ENCODE data around the gene CSF3. TPM values are rescaled to one million over a fixed set of nuclear protein-coding genes. Genes with fewer than 3 reads are reported as not detected.

CSF3 gene
- total RNA-seq, 1 donor from 2014 or later, result not detected

DNA sequence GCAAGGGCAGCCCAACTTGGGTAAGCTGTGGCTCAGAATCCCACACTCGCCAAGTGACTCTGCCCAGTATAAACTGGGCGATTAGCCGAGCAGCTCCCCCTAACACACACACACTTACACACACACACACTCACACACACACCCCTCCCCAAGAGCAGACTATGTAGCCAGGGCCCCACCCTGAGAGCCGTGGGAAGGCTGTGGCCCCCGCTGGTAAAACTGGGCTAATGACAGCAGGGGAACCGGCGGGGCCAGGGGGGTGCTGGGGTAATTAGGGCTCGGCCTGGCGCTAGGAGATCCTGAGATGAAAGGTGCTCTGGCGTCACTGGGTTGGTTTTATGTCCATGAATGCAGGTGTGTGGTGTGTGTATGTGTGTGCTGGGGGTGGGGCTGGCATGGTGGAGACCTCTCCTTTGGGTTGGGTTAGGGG lies 46.4 kb downstream of the CSF3 start:
- Histone ChIP-seq H3K9ac (ENCODE audit: low read length) (no peak overlapping the region), H2AFZ (ENCODE audit: low read depth, low read length) (no peak overlapping the region), H3K27ac (ENCODE audit: low read depth, low read length) (no peak overlapping the region), H3K4me1 (ENCODE audit: insufficient read depth, low read length) (peaks cover 26% of the 10 kb centered on the region), H3K27me3 (ENCODE audit: insufficient read depth, low read length) (peaks cover 7% of the 10 kb centered on the region), H3K79me2 (ENCODE audit: insufficient read depth, low read length) (peaks cover 13% of the 10 kb centered on the region), H3K4me3 (ENCODE audit: insufficient read depth, low read depth, low read length) (no peak overlapping the region), H4K20me1 (ENCODE audit: insufficient read depth, low read length) (peaks cover 20% of the 10 kb centered on the region), H3K4me2 (ENCODE audit: low read length) (no peak overlapping the region), H3K9me3 (ENCODE audit: insufficient read depth, low read depth, low read length) (no peaks in the 10 kb centered on the region), H3K36me3 (ENCODE audit: insufficient read depth, low read length) (no peaks in the 10 kb centered on the region)
- no peak for TF ChIP-seq CTCF (IDR thresholded peaks at IDR 0.05; ENCODE audit: insufficient read depth, low read depth, low read length)
- TF ChIP-seq EZH2 (IDR thresholded peaks at IDR 0.05; ENCODE audit: insufficient read depth, low read length), result no peak
- Mint-ChIP-seq H3K27me3 (ENCODE audit: low read depth, unreplicated experiment) (peaks cover 24% of the 10 kb centered on the region), H3K4me3 (ENCODE audit: unreplicated experiment) (peak overlapping the region; percentile 85), H3K36me3 (ENCODE audit: low read depth, unreplicated experiment) (no peaks in the 10 kb centered on the region), H3K4me1 (ENCODE audit: low read depth, unreplicated experiment) (peaks cover 19% of the 10 kb centered on the region), H3K27ac (ENCODE audit: unreplicated experiment) (peak overlapping the region; percentile 13), H3K9me3 (ENCODE audit: unreplicated experiment) (no peaks in the 10 kb centered on the region)
- no peak for FAIRE-seq
- no peak for DNase-seq (ENCODE audit: low read depth)

- no peak for DNase-seq (ENCODE audit: low read depth)
- no peak within 1 kb of the TSS for H3K27ac ChIP-seq (ENCODE audit: low read depth, low read length)
- H3K4me1 Mint-ChIP-seq (ENCODE audit: low read depth, unreplicated experiment), result peaks cover 21% of the 10 kb centered on the region
Observed at GRCh38 chr17:40062329-40063186, 47.3 kb downstream of the CSF3 start, which contains the start of gene THRA. Gene THRA (plus strand): TSS chr17:40062965. CDS start chr17:40074489, 11,524 bp downstream.

More at GRCh38 chr17:40062329-40063186, 47.3 kb downstream of the CSF3 start, which contains the start of gene THRA:
- FAIRE-seq, result no peak
- H4K20me1 ChIP-seq (ENCODE audit: insufficient read depth, low read length), result peaks cover 20% of the 10 kb centered on the region
- Mint-ChIP-seq H3K27ac (ENCODE audit: unreplicated experiment) (peak within 1 kb of the TSS; percentile 13), H3K36me3 (ENCODE audit: low read depth, unreplicated experiment) (peaks cover 3% of the 10 kb centered on the region), H3K9me3 (ENCODE audit: unreplicated experiment) (no peaks in the 10 kb centered on the region), H3K27me3 (ENCODE audit: low read depth, unreplicated experiment) (peaks cover 22% of the 10 kb centered on the region), H3K4me3 (ENCODE audit: unreplicated experiment) (peak within 1 kb of the TSS; percentile 94)
- peak within 1 kb of the TSS; percentile 84 for H3K9ac ChIP-seq (ENCODE audit: low read length)
- H3K27me3 ChIP-seq (ENCODE audit: insufficient read depth, low read length), result peaks cover 7% of the 10 kb centered on the region
- H3K79me2 ChIP-seq (ENCODE audit: insufficient read depth, low read length), result peaks cover 22% of the 10 kb centered on the region
- H3K4me2 ChIP-seq (ENCODE audit: low read length), result peak within 1 kb of the TSS; percentile 94
- H3K4me1 ChIP-seq (ENCODE audit: insufficient read depth, low read length), result peaks cover 26% of the 10 kb centered on the region
- no peaks in the 10 kb centered on the region for H3K36me3 ChIP-seq (ENCODE audit: insufficient read depth, low read length)
- peak within 1 kb of the TSS; percentile 91 for H2AFZ ChIP-seq (ENCODE audit: low read depth, low read length)
- no peak for TF ChIP-seq EZH2 (IDR thresholded peaks at IDR 0.05; ENCODE audit: insufficient read depth, low read length)
- no peak for TF ChIP-seq CTCF (IDR thresholded peaks at IDR 0.05; ENCODE audit: insufficient read depth, low read depth, low read length)
- peak within 1 kb of the TSS; percentile 90 for H3K4me3 ChIP-seq (ENCODE audit: insufficient read depth, low read depth, low read length)
- no peaks in the 10 kb centered on the region for H3K9me3 ChIP-seq (ENCODE audit: insufficient read depth, low read depth, low read length)

Data from astrocyte (in vitro differentiated cells and primary cell).